A673 (cell line): ENCODE measurements around the gene DLX1.

Experiments used
- CTCF ChIP-seq: fragments of 300-800, 200-600 bp; sonication (generic); conservative IDR thresholded peaks from 2 replicates; pipeline ENCODE4 v1.5.1; 2017; ENCODE audit warnings: low read depth, mild to moderate bottlenecking, antibody characterized with exemption, low read length, moderate library complexity, mixed read lengths
- EZH2 ChIP-seq: fragments of 200-600 bp; sonication (generic); IDR thresholded peaks from 2 replicates; pipeline ENCODE4 v1.6.1; 2017; ENCODE audit warnings: borderline replicate concordance, low read depth, mild to moderate bottlenecking, mixed read lengths, antibody characterized with exemption, low read length; ENCODE audit not compliant: poor library complexity, severe bottlenecking

GRCh38 chr2:172070936-172071335 is 14.4 kb upstream of the DLX1 start:
- TF ChIP-seq CTCF (no peak), EZH2 (no peak)
